GM19035 (cell line): ENCODE data around the gene MDM2.

Source experiments
- ATAC-seq: cut with Tn5 transposase; IDR thresholded peaks from one replicate; pipeline ENCODE4 v1.9.1; 2021; ENCODE audit not compliant: unreplicated experiment

The MDM2 gene

GRCh38 chr12:68850390-68850789 is 42.4 kb downstream of the MDM2 start:
- ATAC-seq = no peak

GRCh38 chr12:68851592-68852306 is 43.8 kb downstream of the MDM2 start:
- no peak for ATAC-seq

- no peak for ATAC-seq
These were observed 45.6 kb downstream of the MDM2 start for GRCh38 chr12:68853396-68854077.

- ATAC-seq = no peak
These were observed 46.1 kb downstream of the MDM2 start for GRCh38 chr12:68854078-68854468.

GRCh38 chr12:68854554-68854953 is 46.6 kb downstream of the MDM2 start:
- no peak for ATAC-seq

- no peak for ATAC-seq
These were observed 47.1 kb downstream of the MDM2 start for GRCh38 chr12:68855111-68855510.

- ATAC-seq = no peak
These were observed 47.8 kb downstream of the MDM2 start for GRCh38 chr12:68855771-68856170.

- no peak for ATAC-seq
These were observed 48.5 kb downstream of the MDM2 start for GRCh38 chr12:68856510-68856909.

GRCh38 chr12:68861890-68862289 is 53.9 kb downstream of the MDM2 start:
- ATAC-seq = no peak

GRCh38 chr12:68863109-68863770 is 55.3 kb downstream of the MDM2 start:
- ATAC-seq = no peak

GRCh38 chr12:68863886-68864454 is 56.0 kb downstream of the MDM2 start:
- peak; percentile 64 for ATAC-seq

GRCh38 chr12:68864604-68865003 is 56.6 kb downstream of the MDM2 start:
- no peak for ATAC-seq

- no peak for ATAC-seq
These were observed 57.6 kb downstream of the MDM2 start for GRCh38 chr12:68865399-68866164.

GRCh38 chr12:68866950-68867349 is 59.0 kb downstream of the MDM2 start:
- no peak for ATAC-seq

- ATAC-seq = no peak
These were observed 59.6 kb downstream of the MDM2 start for GRCh38 chr12:68867606-68868005.

- ATAC-seq = no peak
These were observed 60.2 kb downstream of the MDM2 start for GRCh38 chr12:68868043-68868790.

- ATAC-seq = no peak
These were observed 62.0 kb downstream of the MDM2 start for GRCh38 chr12:68870011-68870410.

- no peak for ATAC-seq
These were observed 62.5 kb downstream of the MDM2 start for GRCh38 chr12:68870443-68870842.

- ATAC-seq = no peak
These were observed 63.4 kb downstream of the MDM2 start for GRCh38 chr12:68871396-68871795.

- ATAC-seq = peak; percentile 45
These were observed 63.9 kb downstream of the MDM2 start for GRCh38 chr12:68871921-68872320.
